Endothelial cell of umbilical vein (primary cell): ENCODE data around the gene CHTOP. TPM values are rescaled to one million over a fixed set of nuclear protein-coding genes. Genes with fewer than 3 reads are reported as not detected.

Experiments
- BruUV-seq: library from RNA; stranded (reverse); fragments of 400-500 nt; replicated peaks from 2 replicates; lab custom pipeline; 2021; lab: Mats Ljungman, UMichigan
- CTCF ChIA-PET: fragments of 300-600, 350-600 bp; sonication (Branson Sonifier 250); formaldehyde crosslinking; loops from one replicate; lab custom pipeline; 2021; ENCODE audit warnings: antibody characterized with exemption, inconsistent platforms; lab: Charles Lee
- POLR2A ChIA-PET: fragments of 300-600, 350-600 bp; sonication (Branson Sonifier 250); formaldehyde crosslinking; loops from one replicate; lab custom pipeline; 2021; ENCODE audit warnings: antibody characterized with exemption, inconsistent platforms; lab: Charles Lee
- DNase-seq: peaks from one replicate; pipeline ENCODE4 v3.0.0-alpha.2; 2011; ENCODE audit warnings: low read depth, low spot score
- FAIRE-seq: peaks from 2 replicates; lab custom pipeline; 2011; peaks lifted over from hg19 to GRCh38; lab: Jason Lieb, UNC
- H2AFZ ChIP-seq: 2 replicates; pipeline ENCODE4 v1.6.0; 2012; ENCODE audit warnings: low read depth, low read length, control low read depth, inconsistent platforms
- H3K27ac ChIP-seq: 2 replicates; pipeline ENCODE4 v1.5.1; 2011; ENCODE audit warnings: low read depth, mild to moderate bottlenecking, control low read depth, low read length, moderate library complexity; ENCODE audit not compliant: insufficient read depth
- H3K27me3 ChIP-seq, 2 experiments: 2 replicates each; pipeline versions ENCODE4 v1.6.0 to v1.6.1; 2011; ENCODE audit warnings: low read length in 2 of 2, mixed read lengths in 1 of 2; ENCODE audit not compliant: control insufficient read depth in 2 of 2, insufficient read depth in 2 of 2
- H3K36me3 ChIP-seq, 2 experiments: 2 replicates in 1 of 2; 3 replicates in 1 of 2; pipeline ENCODE4 v1.5.1; 2011; ENCODE audit warnings: low read length in 2 of 2, mild to moderate bottlenecking in 1 of 2, moderate library complexity in 1 of 2; ENCODE audit not compliant: control insufficient read depth in 2 of 2, insufficient read depth in 2 of 2; ENCODE audit errors: extremely low read depth in 1 of 2
- H3K4me1 ChIP-seq: 3 replicates; pipeline ENCODE4 v1.5.1; 2011; ENCODE audit warnings: mild to moderate bottlenecking, low read length; ENCODE audit not compliant: control insufficient read depth, insufficient read depth; ENCODE audit errors: extremely low read depth
- H3K4me2 ChIP-seq: 2 replicates; pipeline ENCODE4 v1.6.1; 2011; ENCODE audit warnings: low read length, control low read depth, mixed read lengths; ENCODE audit not compliant: insufficient read depth
- H3K4me3 ChIP-seq, 3 experiments: fragments of 200-600 bp in 1 of 3; sonication (generic), shearing (Covaris generic) in 1 of 3; replicated peaks in 1 of 3; 2 replicates each; pipeline ENCODE4 v1.5.1; 2011 to 2016; ENCODE audit warnings: control low read depth in 3 of 3, low read length in 3 of 3, mild to moderate bottlenecking in 2 of 3, inconsistent platforms in 1 of 3, low read depth in 1 of 3, moderate library complexity in 1 of 3; ENCODE audit not compliant: insufficient read depth in 1 of 3
- H3K79me2 ChIP-seq: 2 replicates; pipeline ENCODE4 v1.6.0; 2012; ENCODE audit warnings: low read length, inconsistent platforms; ENCODE audit not compliant: control insufficient read depth, insufficient read depth
- H3K9ac ChIP-seq: replicated peaks from 2 replicates; pipeline ENCODE3; 2011; ENCODE audit warnings: low read length, control low read depth; ENCODE audit not compliant: insufficient read depth; ENCODE audit errors: extremely low read depth
- H3K9me1 ChIP-seq: replicated peaks from 3 replicates; pipeline ENCODE4 v1.6.0; 2011; ENCODE audit warnings: mild to moderate bottlenecking, low read length; ENCODE audit not compliant: control insufficient read depth, insufficient read depth; ENCODE audit errors: extremely low read depth
- H3K9me3 ChIP-seq: replicated peaks from 2 replicates; pipeline ENCODE4 v1.5.1; 2012; ENCODE audit warnings: low read length, inconsistent platforms; ENCODE audit not compliant: control insufficient read depth, insufficient read depth
- H4K20me1 ChIP-seq: replicated peaks from 2 replicates; pipeline ENCODE3; 2011; ENCODE audit warnings: mild to moderate bottlenecking, low read length; ENCODE audit not compliant: control insufficient read depth, insufficient read depth; ENCODE audit errors: extremely low read depth
- EZH2 ChIP-seq: IDR thresholded peaks from 2 replicates; pipeline ENCODE4 v1.6.1; 2012; ENCODE audit warnings: borderline replicate concordance, low read depth, mild to moderate bottlenecking, moderate library complexity, low read length, inconsistent platforms; ENCODE audit not compliant: severe bottlenecking
- FOS ChIP-seq: IDR thresholded peaks from 2 replicates; pipeline ENCODE4 v1.6.1; 2011; ENCODE audit warnings: mild to moderate bottlenecking, low read length, moderate library complexity, borderline replicate concordance; ENCODE audit not compliant: insufficient read depth
- GATA2 ChIP-seq: IDR thresholded peaks from 2 replicates; pipeline ENCODE4 v1.7.0; 2011; ENCODE audit warnings: low read depth, mild to moderate bottlenecking, moderate library complexity, mixed read lengths, low read length; ENCODE audit not compliant: insufficient read length, insufficient read depth
- JUN ChIP-seq: IDR thresholded peaks from 2 replicates; pipeline ENCODE4 v1.6.1; 2011; ENCODE audit warnings: borderline replicate concordance, low read depth; ENCODE audit not compliant: insufficient read length, insufficient read depth
- MYC ChIP-seq: IDR thresholded peaks from one replicate; pipeline ENCODE4 v1.6.1; 2011; ENCODE audit warnings: mild to moderate bottlenecking, low read depth, low read length
- POLR2A ChIP-seq: IDR thresholded peaks from 2 replicates; pipeline ENCODE4 v1.6.1; 2012; ENCODE audit warnings: low read depth, mild to moderate bottlenecking, control low read depth, low read length
- POLR2AphosphoS5 ChIP-seq: IDR thresholded peaks from 2 replicates; pipeline ENCODE4 v1.6.1; 2012; ENCODE audit warnings: low read depth, mild to moderate bottlenecking, control low read depth, low read length, moderate library complexity; ENCODE audit not compliant: insufficient read depth
- dilution Hi-C: fragments of 300-500 bp; cut with MboI; formaldehyde crosslinking; loops from one replicate; pipeline ENCODE4 v1.15.0; 2019; ENCODE audit warnings: low sequenced_read_pairs; ENCODE audit not compliant: extremely low pct_ligation_motif_present
- intact Hi-C: fragments of 100-400 bp; cut with micrococcal nuclease; formaldehyde crosslinking; loops from one replicate; pipeline ENCODE4 v1.10.0; 2022
- polyA plus RNA-seq, 4 experiments: library from polyadenylated mRNA; depleted of rRNA in 3 of 4; stranded (reverse) in 3 of 4; unstranded in 1 of 4; fragments of >200 nt; gene quantifications; 2 replicates each; pipeline versions ENCODE4 v1.2.1 to v1.2.3, GENCODE V29; 2011 to 2012; ENCODE audit warnings: missing spikeins in 1 of 4
- total RNA-seq: library from RNA; stranded (reverse); gene quantifications from 2 replicates; pipeline ENCODE4 v1.2.3, GENCODE V29; 2021
- TF ChIP-seq, protein P1 (sequence below): IDR thresholded peaks from 2 replicates; pipeline ENCODE4 v1.6.1; 2011; ENCODE audit not compliant: insufficient read depth, insufficient read length
- TF ChIP-seq, protein P2 (sequence below), 2 donors: IDR thresholded peaks; 1 replicate in 1 of 2; 2 replicates in 1 of 2; pipeline ENCODE4 v1.5.1; 2011; ENCODE audit warnings: low read length in 2 of 2, mild to moderate bottlenecking in 2 of 2, moderate library complexity in 2 of 2, control low read depth in 1 of 2, inconsistent platforms in 1 of 2, low read depth in 1 of 2; ENCODE audit not compliant: insufficient read depth in 1 of 2; ENCODE audit errors: extremely low read depth in 1 of 2

CHTOP gene
- total and polyA plus RNA-seq, 2 donors (not counting 3 experiments of a cell fraction or from before 2014, with no cell fraction given): 62.0 to 74.4 TPM

DNA sequence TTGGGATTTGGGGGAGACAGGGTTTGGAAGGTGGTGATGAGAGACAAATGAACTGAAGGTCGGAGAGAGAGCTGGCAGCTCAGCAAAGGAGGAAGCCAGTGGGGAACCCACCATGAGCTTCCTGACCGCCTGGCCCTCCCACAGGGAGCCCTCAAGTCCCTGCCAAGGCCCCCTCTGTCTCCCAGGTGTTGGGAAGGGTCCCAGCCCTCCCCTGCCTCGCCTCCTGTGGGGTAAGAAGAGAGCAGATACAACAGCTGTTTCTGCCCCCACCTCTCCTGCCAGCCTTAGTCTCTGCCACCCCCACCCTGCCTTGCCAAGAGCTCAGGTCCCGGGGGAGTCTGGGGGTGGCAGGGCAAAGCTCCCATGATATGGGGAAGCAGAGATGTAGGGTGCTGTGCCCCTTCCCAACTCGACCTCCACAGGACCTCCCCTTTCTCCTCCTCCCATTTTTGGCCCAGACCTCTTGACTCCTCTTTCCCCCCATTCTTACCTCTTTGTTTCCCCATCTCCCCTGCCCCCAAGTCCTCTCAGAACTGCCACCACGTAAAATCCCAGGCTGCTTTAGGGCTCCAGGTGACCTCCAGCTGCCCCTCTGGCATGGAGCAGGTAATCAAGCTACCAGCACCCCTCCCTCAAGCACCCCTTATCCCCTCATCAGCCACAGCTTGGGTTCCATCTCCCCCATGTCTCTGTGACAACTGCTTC is 5.1 kb upstream of the CHTOP start:
- H3K27me3 ChIP-seq: no peaks in the 10 kb centered on the region
- intact Hi-C loops (no loop called here), dilution Hi-C loops (no loop called here)
- no peak overlapping the region for H3K27ac ChIP-seq
- H3K4me2 ChIP-seq: no peak overlapping the region
- ChIA-PET CTCF (interaction anchor here (1.1 to 7.8 kb wide), 6 partner anchors 11 to 96 kb away, joined by 3 to 145 read pairs (median 37); partner anchors contain the start of gene S100A14), POLR2A (interaction anchor here (0.6 to 3.6 kb wide), 2 partner anchors 12 to 20 kb away, joined by 3 to 43 read pairs; no protein-coding TSS in a partner anchor)
- peaks cover 19% of the 10 kb centered on the region for H3K4me1 ChIP-seq
- BruUV-seq: no TSS peak
- peaks cover 25% of the 10 kb centered on the region for H3K79me2 ChIP-seq
- no peak overlapping the region for H3K4me3 ChIP-seq
- H3K9me1 ChIP-seq: no peaks in the 10 kb centered on the region
- no peaks in the 10 kb centered on the region for H4K20me1 ChIP-seq
- DNase-seq: no peak
- TF ChIP-seq EZH2 (no peak), GATA2 (no peak), JUN (no peak), FOS (no peak), POLR2AphosphoS5 (no peak), MYC (no peak), POLR2A (no peak)
- TF ChIP-seq, protein P1, sequence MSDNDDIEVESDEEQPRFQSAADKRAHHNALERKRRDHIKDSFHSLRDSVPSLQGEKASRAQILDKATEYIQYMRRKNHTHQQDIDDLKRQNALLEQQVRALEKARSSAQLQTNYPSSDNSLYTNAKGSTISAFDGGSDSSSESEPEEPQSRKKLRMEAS: no peak
- TF ChIP-seq, protein P2, sequence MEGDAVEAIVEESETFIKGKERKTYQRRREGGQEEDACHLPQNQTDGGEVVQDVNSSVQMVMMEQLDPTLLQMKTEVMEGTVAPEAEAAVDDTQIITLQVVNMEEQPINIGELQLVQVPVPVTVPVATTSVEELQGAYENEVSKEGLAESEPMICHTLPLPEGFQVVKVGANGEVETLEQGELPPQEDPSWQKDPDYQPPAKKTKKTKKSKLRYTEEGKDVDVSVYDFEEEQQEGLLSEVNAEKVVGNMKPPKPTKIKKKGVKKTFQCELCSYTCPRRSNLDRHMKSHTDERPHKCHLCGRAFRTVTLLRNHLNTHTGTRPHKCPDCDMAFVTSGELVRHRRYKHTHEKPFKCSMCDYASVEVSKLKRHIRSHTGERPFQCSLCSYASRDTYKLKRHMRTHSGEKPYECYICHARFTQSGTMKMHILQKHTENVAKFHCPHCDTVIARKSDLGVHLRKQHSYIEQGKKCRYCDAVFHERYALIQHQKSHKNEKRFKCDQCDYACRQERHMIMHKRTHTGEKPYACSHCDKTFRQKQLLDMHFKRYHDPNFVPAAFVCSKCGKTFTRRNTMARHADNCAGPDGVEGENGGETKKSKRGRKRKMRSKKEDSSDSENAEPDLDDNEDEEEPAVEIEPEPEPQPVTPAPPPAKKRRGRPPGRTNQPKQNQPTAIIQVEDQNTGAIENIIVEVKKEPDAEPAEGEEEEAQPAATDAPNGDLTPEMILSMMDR (IDR thresholded peaks at IDR 0.05; ENCODE audit: extremely low read depth in 1 of 2, insufficient read depth in 1 of 2, low read depth in 1 of 2, low read length in 2 of 2): no peak
- no peaks in the 10 kb centered on the region for H3K36me3 ChIP-seq
- no peak for FAIRE-seq
- H3K9ac ChIP-seq: no peak overlapping the region
- no peaks in the 10 kb centered on the region for H3K9me3 ChIP-seq
- no peak overlapping the region for H2AFZ ChIP-seq
